HPDE6-E6E7 (cell line): ENCODE data around the gene LRPAP1.
"Not testable (repeated sequence)": the region's sequence is repeated elsewhere in the genome, so short reads cannot be mapped to it uniquely, and the experiment has no call there.

ENCODE experiments used
- DNase-seq: peaks from one replicate; pipeline ENCODE4 v3.0.0; 2011; ENCODE audit warnings: missing footprints; ENCODE audit errors: extremely low spot score

The LRPAP1 gene

GRCh38 chr4:3518941-3519340 lies 13.3 kb downstream of the LRPAP1 start:
- DNase-seq: no peak

DNA sequence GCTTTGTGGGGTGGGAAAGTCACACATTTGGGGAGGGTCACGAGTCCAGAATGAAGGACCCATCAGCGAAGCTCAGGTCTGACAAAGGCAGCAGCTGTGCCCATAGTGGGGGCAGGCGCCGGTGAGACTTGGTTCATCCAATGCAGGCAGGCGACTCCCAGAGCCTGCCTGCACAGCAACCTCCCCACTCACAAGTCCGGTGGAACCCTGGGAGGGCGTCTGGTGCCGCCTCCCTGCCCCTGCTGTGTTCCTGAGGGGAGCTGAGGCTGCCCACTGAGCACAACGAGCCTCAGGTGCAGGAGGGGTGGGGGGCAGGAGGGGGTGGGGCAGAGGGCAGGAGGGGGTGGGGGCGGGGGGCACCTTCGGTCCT lies 13.7 kb downstream of the LRPAP1 start:
- DNase-seq: no peak

- DNase-seq: no peak
Measured at GRCh38 chr4:3517731-3518510, 14.3 kb downstream of the LRPAP1 start.

- DNase-seq: no peak
Measured at GRCh38 chr4:3516836-3517730, 15.1 kb downstream of the LRPAP1 start.

GRCh38 chr4:3516061-3516835 lies 16.0 kb downstream of the LRPAP1 start:
- DNase-seq: no peak

DNA sequence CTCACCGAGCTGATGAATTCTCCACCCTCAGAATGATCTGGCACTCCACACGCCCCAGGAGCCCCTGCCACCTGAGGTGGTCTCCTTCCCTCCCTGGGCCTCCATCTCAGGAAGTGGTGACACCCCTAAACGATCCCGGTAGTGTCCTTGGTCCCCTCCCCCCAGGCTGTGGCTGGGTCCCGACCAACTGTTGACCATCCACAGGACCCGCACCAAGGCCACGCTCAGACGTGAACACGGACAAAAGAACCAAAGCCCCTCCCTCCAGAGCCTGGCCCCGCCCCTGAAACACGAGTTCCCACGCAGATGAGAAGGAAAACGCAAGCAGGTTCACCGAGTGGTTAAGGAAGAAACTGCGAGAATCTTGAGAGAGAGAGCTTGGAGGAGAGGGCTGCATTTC lies 16.6 kb downstream of the LRPAP1 start:
- DNase-seq: no peak

- DNase-seq: no peak
Measured at GRCh38 chr4:3514806-3515501, 17.3 kb downstream of the LRPAP1 start.

DNA sequence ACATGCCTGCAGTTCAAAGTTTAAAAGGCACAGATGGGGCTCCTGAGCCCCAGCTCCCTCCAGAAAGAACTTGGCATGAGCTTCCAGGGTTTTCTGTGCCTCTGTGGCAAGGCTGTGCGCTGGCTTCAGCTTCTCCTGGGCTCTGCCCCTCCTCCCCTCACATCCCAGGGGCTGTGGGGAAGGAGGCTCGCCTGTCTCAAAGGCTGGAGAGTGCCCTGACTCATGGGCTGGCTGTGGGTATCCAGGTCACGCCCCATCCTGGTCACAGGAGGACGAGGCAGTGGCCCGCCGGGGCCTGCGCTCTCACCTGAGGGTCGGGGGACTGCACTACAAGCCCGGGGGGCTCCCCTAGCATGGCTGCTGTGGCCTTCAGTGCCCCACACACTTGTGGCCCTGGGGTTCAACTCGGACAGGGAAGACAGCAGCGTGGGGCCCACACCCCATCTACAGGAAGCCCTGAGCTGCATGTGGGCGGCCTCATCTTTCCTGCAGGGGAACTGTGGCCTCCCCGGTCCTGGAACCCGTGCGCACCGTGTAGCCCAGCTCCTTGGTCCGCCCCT lies 17.9 kb downstream of the LRPAP1 start:
- no peak for DNase-seq

- DNase-seq: no peak
Measured at GRCh38 chr4:3513807-3514206, 18.4 kb downstream of the LRPAP1 start.

- no peak for DNase-seq
Measured at GRCh38 chr4:3512719-3513118, 19.5 kb downstream of the LRPAP1 start.

DNA sequence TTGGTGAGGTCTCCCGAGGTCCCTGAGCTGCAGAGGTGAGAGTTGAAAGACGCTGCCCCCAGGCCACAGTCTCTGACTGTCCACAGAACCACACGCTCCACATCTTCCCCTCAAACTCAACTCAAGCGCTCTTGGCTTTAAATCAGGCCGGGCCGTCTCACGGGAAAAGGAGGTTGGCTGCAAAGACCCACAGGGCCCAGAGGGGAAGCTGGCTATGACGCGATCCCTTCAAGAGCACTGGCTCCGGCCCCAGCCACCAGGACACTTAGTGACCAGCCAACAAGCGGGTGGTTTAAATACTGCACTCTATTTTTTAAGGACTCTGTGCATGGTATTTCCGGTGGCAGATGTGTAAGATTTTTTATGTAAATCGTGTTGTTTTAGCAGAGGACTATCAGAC lies 19.9 kb downstream of the LRPAP1 start:
- no peak for DNase-seq

GRCh38 chr4:3511601-3512000 lies 20.6 kb downstream of the LRPAP1 start:
- not testable (repeated sequence) for DNase-seq

GRCh38 chr4:3511187-3511586 lies 21.0 kb downstream of the LRPAP1 start:
- DNase-seq: no peak

GRCh38 chr4:3510481-3510880 lies 21.7 kb downstream of the LRPAP1 start:
- no peak for DNase-seq

DNA sequence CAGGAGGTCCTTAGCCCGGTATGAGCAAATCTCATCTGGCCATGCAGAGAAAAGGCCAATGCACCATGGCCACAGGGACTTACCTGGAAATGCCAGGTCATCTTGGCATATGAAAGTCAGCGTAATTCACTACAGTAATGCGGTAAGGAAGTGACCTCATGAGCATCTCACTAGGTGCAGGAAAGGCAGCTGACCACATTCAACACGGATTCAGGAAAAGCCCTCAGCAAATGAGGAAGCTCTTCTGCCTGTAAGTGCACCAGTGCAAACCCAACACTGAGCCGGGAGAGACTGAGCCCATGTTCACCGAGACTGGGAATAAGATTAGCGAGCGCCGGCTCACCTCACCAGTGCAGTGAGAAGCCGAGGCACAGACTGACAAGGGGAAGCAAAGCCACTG lies 23.7 kb downstream of the LRPAP1 start:
- DNase-seq: no peak

GRCh38 chr4:3505231-3505630 lies 27.0 kb downstream of the LRPAP1 start:
- no peak for DNase-seq

DNA sequence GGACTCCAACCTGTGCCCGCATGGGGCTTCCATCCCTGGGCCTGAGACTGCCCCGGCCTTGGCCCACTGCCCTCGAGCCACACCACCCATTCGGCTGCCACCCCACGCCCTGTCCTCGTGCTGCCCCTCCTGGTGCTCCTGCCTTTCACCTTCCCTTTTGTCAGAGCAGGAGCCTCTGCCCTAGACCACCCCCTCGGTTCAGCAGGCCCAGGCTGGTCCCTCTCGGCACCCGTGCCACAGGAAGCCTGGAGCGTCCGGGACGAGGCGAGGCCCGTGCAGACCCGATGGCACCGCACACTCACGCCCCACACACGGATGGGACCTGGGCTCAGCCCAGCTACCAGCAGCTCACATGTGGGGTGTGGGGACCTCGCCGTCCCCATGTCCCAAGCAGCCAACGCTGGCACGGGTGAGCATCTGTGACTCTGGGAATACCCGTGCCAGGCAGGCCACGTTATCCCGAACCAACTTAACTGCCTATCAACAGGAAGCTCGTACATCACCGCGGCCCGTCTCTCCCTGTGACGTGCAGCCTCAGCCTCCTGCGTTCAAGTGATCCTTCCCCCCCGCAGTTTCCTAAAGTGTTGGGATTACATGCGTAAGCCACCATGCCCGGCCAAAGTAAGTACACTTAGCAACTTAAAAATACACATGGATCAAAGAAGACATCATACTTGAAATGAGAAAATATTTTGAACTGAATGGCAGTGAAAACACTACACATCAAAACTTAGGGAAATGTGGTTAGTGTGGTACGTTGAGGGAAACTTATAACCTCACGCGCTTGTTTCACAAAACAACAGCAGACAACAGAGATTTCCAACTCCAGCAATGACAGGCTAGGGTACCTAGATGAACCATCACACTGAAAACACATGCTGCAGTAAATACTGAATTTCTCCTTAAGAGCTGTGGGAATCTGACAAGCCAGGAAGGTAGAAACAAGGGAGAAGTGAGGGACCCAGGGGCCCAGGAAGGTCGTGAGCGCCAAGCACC lies 29.0 kb downstream of the LRPAP1 start:
- no peak for DNase-seq

DNA sequence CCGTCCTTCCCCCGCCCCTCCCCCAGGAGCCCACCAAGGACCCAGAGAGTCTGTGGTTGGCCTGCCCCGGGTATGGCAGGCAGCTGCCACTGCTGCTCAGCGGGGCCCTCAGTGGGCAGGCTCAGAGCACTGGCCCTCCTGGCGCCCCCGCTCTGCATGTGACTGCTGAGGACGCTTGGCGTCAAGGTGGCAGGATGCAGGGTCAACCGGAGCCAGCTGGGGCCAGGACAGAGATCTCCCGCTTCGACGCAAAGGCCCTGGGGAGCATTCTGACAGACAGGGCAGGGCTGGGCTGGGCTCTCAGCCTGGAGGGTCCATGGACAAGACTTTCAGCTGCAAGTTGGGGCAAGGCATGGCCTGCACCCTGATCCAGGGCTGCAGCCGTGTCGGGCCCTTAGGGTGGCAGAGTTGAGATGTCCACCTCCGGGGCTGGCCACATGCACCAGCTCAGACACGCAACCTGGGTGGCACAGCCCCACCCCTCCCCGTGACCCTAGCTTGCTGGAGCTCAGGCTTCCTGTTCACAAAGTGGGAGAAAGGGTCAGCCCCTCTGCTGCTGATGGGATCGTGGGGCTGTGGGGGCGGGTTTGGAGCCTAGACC lies 30.3 kb downstream of the LRPAP1 start:
- no peak for DNase-seq

DNA sequence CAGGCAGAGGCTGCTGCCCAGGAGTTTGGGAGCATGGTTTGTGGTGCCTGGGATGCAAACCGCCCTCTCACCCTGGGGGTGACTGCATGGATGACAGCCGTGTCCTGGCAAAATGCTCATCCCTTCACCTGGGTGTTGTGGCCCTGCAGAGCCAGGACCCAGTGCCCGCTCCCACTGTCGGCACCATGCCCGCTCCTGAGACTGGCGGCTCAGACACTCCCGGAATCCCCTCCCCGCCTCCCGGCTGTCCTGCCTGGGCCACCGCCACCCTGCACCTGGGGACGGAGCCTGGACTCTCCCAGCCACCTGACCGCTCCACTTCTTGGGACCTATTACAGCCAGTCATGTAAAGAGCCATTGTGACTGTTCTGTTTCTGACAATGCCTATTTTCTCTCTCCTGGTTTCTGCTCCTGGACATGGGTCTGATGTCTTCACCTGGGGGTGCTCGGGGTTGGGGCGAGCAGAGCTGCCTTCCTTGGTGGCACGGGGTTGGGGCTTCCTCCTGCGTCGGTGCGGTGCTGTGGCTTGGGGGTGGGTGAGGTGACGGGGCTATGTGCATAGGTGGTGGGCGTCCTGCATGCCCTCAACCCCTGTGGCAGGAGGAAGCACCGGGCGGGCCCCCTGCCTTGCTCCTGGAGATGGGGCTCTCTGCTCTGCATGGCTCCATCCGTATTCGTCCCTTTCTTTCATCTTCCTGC lies 30.9 kb downstream of the LRPAP1 start:
- no peak for DNase-seq
